HG03432 (cell line): Measurements from ENCODE around the gene HSPB6.
"Not testable (repeated sequence)": the region's sequence is repeated elsewhere in the genome, so short reads cannot be mapped to it uniquely, and the experiment has no call there.

Experiments
- ATAC-seq: cut with Tn5 transposase; IDR thresholded peaks from one replicate; pipeline ENCODE4 v1.9.1; 2021; ENCODE audit warnings: mild to moderate bottlenecking, moderate library complexity; ENCODE audit not compliant: unreplicated experiment

The HSPB6 gene, protein sequence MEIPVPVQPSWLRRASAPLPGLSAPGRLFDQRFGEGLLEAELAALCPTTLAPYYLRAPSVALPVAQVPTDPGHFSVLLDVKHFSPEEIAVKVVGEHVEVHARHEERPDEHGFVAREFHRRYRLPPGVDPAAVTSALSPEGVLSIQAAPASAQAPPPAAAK

DNA sequence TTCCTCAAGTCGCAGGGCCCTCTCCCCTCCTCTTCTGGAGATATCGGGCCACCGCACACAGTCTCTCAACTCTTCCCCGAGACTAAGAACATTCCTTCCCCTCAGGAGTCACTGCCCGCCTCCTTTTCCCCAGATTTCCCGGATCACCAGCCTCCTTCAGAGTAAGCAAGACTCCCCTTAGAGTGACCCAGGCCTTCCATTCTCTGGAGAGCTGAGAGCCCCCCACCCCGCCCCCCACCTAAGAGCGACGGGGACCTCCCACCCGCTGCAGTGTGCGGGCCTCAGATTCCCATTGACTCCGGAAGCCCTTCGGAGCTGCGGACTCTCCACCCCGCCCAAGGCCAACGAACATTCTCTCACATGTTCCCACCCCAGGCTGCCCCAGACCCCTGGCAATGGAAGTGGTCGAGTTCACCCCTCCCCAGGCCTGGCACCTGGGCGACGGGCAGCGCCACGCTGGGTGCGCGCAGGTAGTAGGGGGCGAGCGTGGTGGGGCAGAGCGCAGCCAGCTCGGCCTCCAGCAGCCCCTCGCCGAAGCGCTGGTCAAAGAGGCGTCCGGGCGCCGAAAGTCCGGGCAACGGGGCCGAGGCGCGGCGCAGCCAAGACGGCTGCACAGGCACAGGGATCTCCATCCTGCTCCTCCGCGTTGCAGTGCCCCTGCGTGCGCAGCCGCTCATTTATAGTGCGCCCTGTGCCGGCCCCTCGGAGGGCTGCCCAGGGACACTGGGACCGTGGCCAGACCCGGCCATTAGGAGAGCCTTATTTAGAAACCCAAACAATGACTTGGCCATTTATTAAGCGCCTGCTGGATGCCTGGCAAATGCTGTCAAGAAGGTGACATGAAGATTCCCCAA is at the start of gene HSPB6:
TSS of gene HSPB6 (minus strand) at position 653 of the 854 bp plus-strand sequence. CDS start at position 632, 21 bp downstream.
- no peak for ATAC-seq

DNA sequence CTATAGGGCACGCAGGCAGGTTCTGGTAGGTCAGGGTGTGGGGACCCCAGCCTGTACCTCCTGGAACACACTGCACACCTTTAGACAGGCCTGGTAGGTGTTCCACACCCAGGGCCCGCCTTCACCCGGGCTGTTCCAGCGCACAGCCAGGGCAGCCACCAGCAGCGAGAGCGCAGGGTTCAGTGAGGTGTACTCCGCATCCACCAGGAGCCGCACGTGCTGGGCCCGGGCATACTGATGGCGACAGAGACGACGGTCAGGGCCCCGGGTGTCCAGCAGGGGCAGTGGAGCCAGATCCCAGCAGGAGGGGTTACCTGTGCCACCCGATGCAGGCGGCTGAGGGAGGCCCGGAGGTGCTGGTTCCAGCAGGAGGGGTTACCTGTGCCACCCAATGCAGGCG is 49.8 kb upstream of the HSPB6 start:
- no peak for ATAC-seq

- ATAC-seq, result no peak
Observed at GRCh38 chr19:35805526-35806102, 48.8 kb upstream of the HSPB6 start.

- ATAC-seq, result no peak
Observed at GRCh38 chr19:35801828-35802227, 45.0 kb upstream of the HSPB6 start.

DNA sequence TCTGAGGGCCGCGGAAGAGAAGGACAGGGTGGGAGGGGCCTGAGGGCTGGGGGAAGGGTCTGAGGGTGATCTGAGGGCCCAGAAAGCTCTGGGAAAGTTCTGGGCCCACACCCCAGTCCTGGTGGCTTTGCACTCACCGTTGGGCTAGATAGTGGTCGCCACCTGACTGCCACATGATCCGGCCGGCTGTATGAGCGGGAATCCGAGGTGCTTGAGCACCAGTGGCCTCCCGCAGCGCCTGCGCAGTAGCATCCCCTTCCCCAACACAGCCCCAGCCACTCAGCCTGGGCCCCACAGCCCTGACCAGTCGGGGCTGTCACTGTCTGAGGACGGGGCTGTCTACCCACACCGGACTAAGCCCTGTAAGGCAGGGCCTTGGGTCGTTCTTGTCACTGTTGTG is 40.8 kb upstream of the HSPB6 start:
- ATAC-seq, result no peak

DNA sequence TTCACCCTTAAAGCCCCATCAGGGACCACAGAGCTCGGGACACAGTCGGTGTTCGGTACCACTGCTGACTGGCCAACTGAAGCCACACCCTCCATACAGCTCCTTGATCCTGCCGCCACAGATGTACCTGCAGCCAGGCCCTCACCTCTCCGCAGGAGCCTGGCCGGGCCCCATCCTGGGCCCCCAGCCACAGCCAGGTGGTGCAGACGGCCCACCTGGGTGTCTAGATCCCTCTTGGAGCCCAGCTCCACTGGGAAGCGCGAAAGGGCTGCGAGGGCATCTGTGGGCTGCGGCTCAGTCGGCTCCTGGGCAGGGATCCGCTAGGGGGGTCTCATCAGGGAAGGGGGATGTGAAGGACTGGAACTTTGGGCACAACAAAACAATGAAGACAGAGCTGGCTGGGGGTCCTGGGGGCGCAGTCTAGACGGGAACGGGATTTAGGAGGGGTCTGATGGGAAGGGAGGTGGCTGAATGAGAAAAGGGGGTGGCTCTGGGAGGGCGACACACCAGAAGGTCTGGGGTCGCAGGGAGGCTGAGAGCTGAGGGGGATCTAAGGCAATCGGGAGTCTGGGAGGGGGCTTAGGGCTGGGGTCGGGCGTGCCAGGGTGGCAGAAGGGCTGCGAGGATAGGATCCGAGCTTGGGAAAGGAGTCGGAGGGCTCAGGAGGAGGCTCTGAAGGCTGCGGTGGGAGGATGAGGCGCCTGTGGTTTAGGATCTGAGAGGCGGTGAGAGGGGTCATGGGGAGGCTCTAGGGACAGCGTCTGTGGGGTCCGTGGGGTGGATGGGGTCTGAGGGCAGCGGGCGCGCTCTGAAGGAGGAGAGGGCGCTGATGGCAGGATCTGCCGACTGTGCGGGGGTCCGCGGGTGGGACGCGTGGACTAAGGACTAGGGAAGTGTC is 40.1 kb upstream of the HSPB6 start:
- ATAC-seq, result no peak

- not testable (repeated sequence) for ATAC-seq
Observed at GRCh38 chr19:35795564-35795963, 38.7 kb upstream of the HSPB6 start.

DNA sequence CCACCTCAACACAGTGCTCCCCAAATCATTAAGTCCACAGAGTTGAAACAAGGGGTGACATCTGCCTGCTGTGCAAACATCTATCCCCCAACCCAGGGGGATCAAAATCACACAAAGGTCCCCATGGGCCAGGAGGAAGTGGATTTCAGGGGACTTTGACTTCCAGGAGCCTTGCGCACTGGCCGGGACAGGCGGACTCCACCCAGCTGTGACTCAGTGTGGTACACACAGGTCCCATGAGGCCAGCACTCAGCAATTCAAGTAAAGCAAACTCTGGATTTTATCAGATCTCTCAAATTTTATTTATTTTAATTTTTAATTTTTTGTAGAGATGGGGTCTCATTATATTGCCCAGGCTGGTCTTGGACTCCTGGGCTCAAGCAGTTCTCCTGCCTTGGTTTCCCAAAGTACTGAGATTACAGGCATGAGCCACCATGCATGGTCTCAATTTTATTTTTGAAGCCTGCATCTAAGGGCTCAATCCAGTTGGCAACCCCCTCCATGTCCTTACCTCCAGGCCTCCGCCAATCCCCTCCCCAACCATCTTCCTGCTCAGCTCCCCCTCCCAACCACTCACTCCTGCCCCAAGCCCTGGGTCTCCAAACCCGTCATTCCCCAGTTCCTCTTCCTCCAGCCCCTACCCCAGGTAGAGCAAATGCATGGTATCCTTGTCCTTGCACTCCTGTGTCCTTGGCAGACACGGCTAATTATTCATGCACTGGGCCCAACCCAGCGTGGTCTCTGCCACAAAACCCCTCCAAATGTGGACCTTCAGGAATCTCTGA is 36.7 kb upstream of the HSPB6 start:
- no peak for ATAC-seq

DNA sequence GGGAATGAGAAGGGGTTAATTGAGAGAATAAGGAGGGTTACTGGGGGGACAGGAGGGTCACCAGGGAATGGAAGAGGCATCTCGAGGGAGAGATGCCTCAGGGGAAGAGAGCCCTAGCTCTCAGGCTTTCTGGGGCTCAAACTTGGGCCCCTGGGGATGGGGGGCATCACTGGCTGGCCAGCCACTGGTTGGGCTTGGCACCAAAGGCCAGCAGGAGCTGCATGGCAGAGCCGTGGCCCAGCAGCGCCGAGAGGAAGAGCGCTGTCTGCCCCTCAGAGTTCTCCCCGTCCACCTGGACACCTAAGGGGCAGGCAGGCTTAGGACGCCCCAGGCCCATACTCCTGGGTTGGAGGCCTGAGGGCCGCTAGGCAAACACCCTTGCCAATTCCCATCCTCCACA is 36.1 kb upstream of the HSPB6 start:
- no peak for ATAC-seq

GRCh38 chr19:35792312-35792711 is 35.5 kb upstream of the HSPB6 start:
- no peak for ATAC-seq

DNA sequence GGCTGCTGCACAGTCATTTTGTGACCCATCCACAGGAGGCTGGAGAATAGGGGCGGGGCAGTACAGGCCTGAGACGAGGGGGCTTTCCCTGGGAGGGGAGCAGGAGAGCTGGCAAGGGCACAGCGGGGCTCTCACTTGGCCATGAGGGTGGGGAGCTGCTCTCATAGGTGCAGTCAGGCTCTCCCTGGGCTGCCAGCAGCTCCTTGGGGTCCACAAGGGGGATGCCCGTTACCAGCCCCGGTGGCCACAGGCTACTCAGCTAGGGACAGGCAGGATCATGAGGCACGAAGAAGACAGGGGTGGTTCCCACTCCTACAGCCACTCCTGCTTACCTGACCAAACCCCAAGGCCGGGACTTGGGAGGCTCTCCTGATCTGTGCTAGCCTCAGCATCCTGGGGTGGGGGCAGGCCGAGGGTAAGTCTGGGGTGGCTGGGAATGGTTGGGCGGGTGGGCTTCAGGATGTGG is 35.0 kb upstream of the HSPB6 start:
- ATAC-seq, result no peak

- ATAC-seq, result no peak
Observed at GRCh38 chr19:35790981-35791813, 34.4 kb upstream of the HSPB6 start.

DNA sequence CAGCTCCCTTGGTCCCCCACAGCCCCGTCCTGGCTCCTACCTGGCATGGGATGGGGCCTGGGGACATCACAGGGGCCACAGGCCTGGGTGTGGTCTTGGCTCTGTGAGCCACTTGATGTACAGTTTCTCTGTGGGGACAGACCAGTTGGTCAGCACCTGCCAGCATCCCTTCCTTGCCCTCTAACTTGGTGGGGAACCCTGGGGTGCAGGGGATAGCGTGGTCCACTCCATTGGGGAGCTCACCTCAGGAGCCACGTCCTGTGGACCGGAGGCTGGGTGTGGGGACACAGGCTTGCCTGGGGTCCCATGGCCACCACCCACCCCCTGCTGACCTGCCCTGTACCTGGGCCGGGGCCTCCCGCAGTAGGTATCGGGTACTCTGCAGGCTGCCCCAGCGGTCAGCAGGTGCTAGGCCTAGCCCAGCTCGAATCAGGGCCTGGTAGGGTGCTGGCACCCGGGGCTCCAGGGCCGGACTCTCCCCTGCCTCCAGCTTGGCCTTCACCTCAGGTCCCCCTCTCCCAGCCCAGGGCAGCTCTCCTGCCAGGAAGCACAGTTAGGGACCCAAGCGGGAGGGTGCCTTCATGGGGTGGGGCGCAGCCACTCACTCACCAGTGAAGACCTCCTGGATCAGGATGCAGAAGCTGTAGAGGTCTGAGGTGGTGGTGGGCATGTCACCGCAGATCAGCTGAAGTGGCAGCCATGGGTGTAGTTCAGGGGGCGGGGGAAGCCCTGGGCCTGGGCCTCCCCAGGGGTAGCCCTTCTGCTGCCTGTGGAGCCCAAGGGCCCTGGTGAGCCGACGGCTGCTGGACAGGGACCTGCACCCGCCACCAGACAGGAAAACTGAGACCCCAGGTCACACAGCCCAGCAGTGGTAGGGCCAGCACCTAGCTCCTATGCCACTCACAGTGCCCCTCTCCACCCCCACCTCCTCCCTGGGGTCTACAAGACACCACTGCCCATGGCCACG is 33.4 kb upstream of the HSPB6 start:
- no peak for ATAC-seq

GRCh38 chr19:35789195-35789977 is 32.6 kb upstream of the HSPB6 start:
- ATAC-seq, result no peak

DNA sequence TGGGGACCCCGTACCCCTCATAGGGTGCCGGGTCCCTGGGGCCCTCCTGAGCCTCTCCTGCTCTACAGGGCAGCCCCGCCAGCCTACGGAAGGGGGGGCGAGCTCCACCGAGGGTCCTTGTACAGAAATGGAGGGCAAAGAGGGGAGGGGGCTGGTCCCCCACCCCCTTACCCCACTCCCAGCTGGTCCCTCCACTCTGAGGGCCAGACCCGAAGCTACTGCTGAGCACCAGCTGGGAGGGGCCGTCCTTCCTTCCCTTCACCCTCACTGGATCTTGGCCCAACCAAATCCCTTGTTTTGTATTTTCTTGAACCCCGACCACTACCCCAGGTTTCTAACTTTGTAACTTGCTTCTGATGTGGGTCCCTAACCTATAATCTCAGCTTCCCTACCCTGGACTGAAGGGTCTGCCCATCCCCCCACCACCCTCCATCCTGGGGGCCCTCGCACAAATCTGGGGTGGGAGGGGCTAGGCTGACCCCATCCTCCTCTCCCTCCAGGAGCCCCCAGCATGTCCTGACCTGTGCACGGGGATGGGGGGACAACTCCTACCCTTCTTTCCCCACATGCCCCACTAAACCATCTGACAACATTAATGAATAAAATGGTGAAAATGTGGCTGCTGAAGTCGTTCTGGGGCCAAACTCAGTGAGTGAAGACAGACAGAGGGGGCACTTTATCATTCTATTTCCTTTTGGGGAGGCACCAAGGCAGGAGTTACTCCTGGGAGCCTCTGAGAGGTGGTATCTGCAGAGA is 31.6 kb upstream of the HSPB6 start:
- no peak for ATAC-seq

GRCh38 chr19:35787227-35787799 is 30.5 kb upstream of the HSPB6 start:
- no peak for ATAC-seq
